ENCODE results near the gene PCDH9. TPM values are rescaled to one million over a fixed set of nuclear protein-coding genes. Genes with fewer than 3 reads are reported as not detected.

Gene PCDH9
- polyA plus RNA-seq, 1 of the 3 experiments (the other 2 are of a cell fraction), result 1.3 TPM

GRCh38 chr13:67138970-67139369, 91.2 kb downstream of the PCDH9 start:
- ChIA-PET POLR2A (no interaction called here), CTCF (interaction anchor here (1.2 kb wide), 1 partner anchor 10 kb away, joined by 4 read pairs; no protein-coding TSS in a partner anchor)
- no peaks in the 10 kb centered on the region for H3K79me2 ChIP-seq (ENCODE audit: insufficient read depth)
- WGBS (ENCODE audit: low lambda C conversion rate), result 93% methylated on average over 4 of the region's 4 CpGs
- H3K9me2 ChIP-seq, result no peaks in the 10 kb centered on the region
- peaks cover 0 to 6% of the 10 kb centered on the region in 2 experiments; a peak in 2 of 4 replicates for H3K4me1 ChIP-seq (ENCODE audit: control insufficient read depth in 1 of 2, insufficient read depth in 2 of 2, low read depth in 1 of 2, low read length in 1 of 2)
- no peak for TF ChIP-seq JUND (IDR thresholded peaks at IDR 0.05)
- TF ChIP-seq NFIC (IDR thresholded peaks at IDR 0.05; ENCODE audit: borderline replicate concordance), result no peak
- no peak for TF ChIP-seq CHD2 (IDR thresholded peaks at IDR 0.05; ENCODE audit: low read length, partially characterized antibody)
- TF ChIP-seq ELF1 (IDR thresholded peaks at IDR 0.05), result no peak
- TF ChIP-seq SIN3A (IDR thresholded peaks at IDR 0.05; ENCODE audit: borderline replicate concordance, low read depth, low read length), result no peak
- TF ChIP-seq, protein P1, sequence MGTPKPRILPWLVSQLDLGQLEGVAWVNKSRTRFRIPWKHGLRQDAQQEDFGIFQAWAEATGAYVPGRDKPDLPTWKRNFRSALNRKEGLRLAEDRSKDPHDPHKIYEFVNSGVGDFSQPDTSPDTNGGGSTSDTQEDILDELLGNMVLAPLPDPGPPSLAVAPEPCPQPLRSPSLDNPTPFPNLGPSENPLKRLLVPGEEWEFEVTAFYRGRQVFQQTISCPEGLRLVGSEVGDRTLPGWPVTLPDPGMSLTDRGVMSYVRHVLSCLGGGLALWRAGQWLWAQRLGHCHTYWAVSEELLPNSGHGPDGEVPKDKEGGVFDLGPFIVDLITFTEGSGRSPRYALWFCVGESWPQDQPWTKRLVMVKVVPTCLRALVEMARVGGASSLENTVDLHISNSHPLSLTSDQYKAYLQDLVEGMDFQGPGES (IDR thresholded peaks at IDR 0.05; ENCODE audit: low read depth, low read length), result no peak
- no peak for TF ChIP-seq TEAD4 (IDR thresholded peaks at IDR 0.05; ENCODE audit: borderline replicate concordance, insufficient read depth)
- TF ChIP-seq RAD21 (IDR thresholded peaks at IDR 0.05; ENCODE audit: low read length), result no peak
- no peaks in the 10 kb centered on the region for H3K9me3 ChIP-seq
- no peak overlapping the region for H3K27ac ChIP-seq (ENCODE audit: low read depth in 2 of 2, low read length in 1 of 2)
- H3K36me3 ChIP-seq (replicated peaks in 1 of 2; ENCODE audit: control insufficient read depth in 1 of 2, insufficient read depth in 2 of 2, low read length in 1 of 2), result no peaks in the 10 kb centered on the region
- no peaks in the 10 kb centered on the region for H3F3A ChIP-seq (replicated peaks; ENCODE audit: insufficient read depth)
- no peak overlapping the region for H3K9ac ChIP-seq
- no peak for DNase-seq
- H4K20me1 ChIP-seq (ENCODE audit: insufficient read depth), result no peaks in the 10 kb centered on the region
- H3K4me3 ChIP-seq (ENCODE audit: low read depth in 2 of 2, low read length in 1 of 2), result no peak overlapping the region
- no peak overlapping the region for H3K4me2 ChIP-seq
- no peak overlapping the region for H2AFZ ChIP-seq (ENCODE audit: low read depth)
- no peaks in the 10 kb centered on the region for H3K27me3 ChIP-seq (ENCODE audit: insufficient read depth)

DNA sequence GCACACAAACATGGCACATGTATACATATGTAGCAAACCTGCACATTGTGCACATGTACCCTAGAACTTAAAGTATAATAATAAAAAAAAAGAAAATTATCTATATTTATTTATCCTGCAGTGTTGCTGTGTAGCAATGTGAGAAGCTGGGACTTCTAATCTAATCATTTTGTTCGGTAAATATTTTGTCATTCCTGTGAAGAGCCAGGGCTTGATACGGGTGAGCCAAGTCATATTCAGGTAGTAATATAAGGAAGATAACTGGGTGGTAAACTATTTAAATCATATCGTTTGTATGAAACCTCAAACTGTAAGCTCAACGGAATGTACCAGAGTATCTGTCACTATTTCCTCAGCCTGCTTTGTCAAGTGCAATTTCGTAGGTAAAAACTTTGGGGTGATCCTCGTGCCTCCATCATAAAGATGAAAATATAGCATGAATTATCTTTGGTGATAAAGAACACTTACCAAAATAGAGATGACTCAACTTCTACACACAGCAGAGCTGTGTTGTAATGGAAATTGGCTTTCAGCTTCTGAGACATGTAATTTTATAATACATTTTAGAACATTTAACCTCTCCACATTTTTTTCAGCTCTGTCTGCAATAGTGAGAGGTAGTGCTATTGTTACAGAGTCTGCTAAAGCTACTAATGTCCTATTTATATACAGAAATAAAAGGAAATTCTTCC, 92.9 kb downstream of the PCDH9 start:
- CTCF ChIA-PET, result interaction anchor here (1.7 kb wide), 1 partner anchor 15 kb away, joined by 7 read pairs; no protein-coding TSS in a partner anchor
- H3K27ac ChIP-seq (ENCODE audit: low read depth in 2 of 2, low read length in 1 of 2), result no peak overlapping the region
- no peaks in the 10 kb centered on the region for H3K9me3 ChIP-seq
- H3K4me1 ChIP-seq (ENCODE audit: control insufficient read depth in 1 of 2, insufficient read depth in 2 of 2, low read depth in 1 of 2, low read length in 1 of 2), result peaks cover 4 to 12% of the 10 kb centered on the region in 2 experiments
- H3K9ac ChIP-seq, result no peak overlapping the region
- H4K20me1 ChIP-seq (ENCODE audit: insufficient read depth), result no peaks in the 10 kb centered on the region
- no peak overlapping the region for H3K4me3 ChIP-seq (ENCODE audit: low read depth in 2 of 2, low read length in 1 of 2)
- no peaks in the 10 kb centered on the region for H3K9me2 ChIP-seq
- 78% methylated on average over 6 of the region's 6 CpGs for WGBS (ENCODE audit: low lambda C conversion rate)
- POLR2A ChIA-PET, result no interaction called here
- H2AFZ ChIP-seq (ENCODE audit: low read depth), result peak overlapping the region; percentile 27; the same call in 1 of the 2 replicates
- no peak for DNase-seq
- H3K36me3 ChIP-seq (replicated peaks in 1 of 2; ENCODE audit: control insufficient read depth in 1 of 2, insufficient read depth in 2 of 2, low read length in 1 of 2), result no peaks in the 10 kb centered on the region
- TF ChIP-seq RCOR1 (IDR thresholded peaks at IDR 0.05; ENCODE audit: low read length) (no peak), NRF1 (IDR thresholded peaks at IDR 0.05; ENCODE audit: low read depth, low read length) (no peak), MXI1 (IDR thresholded peaks at IDR 0.05; ENCODE audit: low read depth, low read length) (no peak), NFIC (IDR thresholded peaks at IDR 0.05; ENCODE audit: borderline replicate concordance) (no peak), POLR2AphosphoS5 (IDR thresholded peaks at IDR 0.05; ENCODE audit: low read depth, low read length) (no peak), CTCF (IDR thresholded peaks at IDR 0.05) (no peak), FOSL2 (IDR thresholded peaks at IDR 0.05; ENCODE audit: borderline replicate concordance, low read depth) (no peak), TEAD4 (IDR thresholded peaks at IDR 0.05; ENCODE audit: borderline replicate concordance, insufficient read depth) (no peak), USF1 (IDR thresholded peaks at IDR 0.05; ENCODE audit: borderline replicate concordance, low read depth) (no peak), CHD2 (IDR thresholded peaks at IDR 0.05; ENCODE audit: low read length, partially characterized antibody) (no peak), TAF1 (IDR thresholded peaks at IDR 0.05; ENCODE audit: borderline replicate concordance, low read depth, low read length) (no peak), GABPA (IDR thresholded peaks at IDR 0.05; ENCODE audit: low read depth) (no peak)
- no peaks in the 10 kb centered on the region for H3K79me2 ChIP-seq (ENCODE audit: insufficient read depth)
- no peak overlapping the region for H3K4me2 ChIP-seq
- H3F3A ChIP-seq (replicated peaks; ENCODE audit: insufficient read depth), result no peaks in the 10 kb centered on the region
- H3K27me3 ChIP-seq (ENCODE audit: insufficient read depth), result no peaks in the 10 kb centered on the region

Measured in SK-N-SH (cell line).